NB4 (cell line): Measurements from ENCODE around the gene RAMP2.

Experiments used
- MYC ChIP-seq: IDR thresholded peaks from 2 replicates; pipeline ENCODE4 v1.6.1; 2011; ENCODE audit warnings: low read depth, low read length
- POLR2A ChIP-seq: IDR thresholded peaks from 2 replicates; pipeline ENCODE4 v1.6.1; 2011; ENCODE audit warnings: mild to moderate bottlenecking; ENCODE audit not compliant: insufficient read length; ENCODE audit errors: extremely low read depth
- TF ChIP-seq, protein P1 (sequence below): IDR thresholded peaks from one replicate; pipeline ENCODE4 v1.5.1; 2012; ENCODE audit warnings: low read depth, low read length
- TF ChIP-seq, protein P2 (sequence below): IDR thresholded peaks from 2 replicates; pipeline ENCODE4 v1.6.1; 2011; ENCODE audit warnings: low read depth, low read length

DNA sequence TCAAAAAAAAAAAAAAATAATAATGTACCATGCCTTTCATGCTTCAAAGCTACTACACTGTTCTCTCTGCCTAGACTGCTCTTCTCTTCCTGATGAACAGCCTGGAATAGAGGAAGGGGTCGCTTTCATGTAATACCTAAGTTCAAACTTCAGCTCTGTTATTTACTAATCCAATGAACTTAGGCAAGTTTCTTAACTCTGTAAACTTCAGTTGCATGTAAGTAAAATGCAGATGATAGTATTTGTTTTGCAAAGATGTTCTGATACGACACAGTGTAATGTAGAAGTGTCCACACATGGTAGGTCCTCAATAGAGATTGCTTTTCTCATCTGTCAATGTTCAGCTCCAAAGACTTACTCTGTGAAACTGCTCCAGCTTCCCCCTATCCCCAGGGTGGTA is 30.9 kb downstream of the RAMP2 start:
- TF ChIP-seq MYC: no peak
- TF ChIP-seq POLR2A: no peak
- TF ChIP-seq, protein P1, sequence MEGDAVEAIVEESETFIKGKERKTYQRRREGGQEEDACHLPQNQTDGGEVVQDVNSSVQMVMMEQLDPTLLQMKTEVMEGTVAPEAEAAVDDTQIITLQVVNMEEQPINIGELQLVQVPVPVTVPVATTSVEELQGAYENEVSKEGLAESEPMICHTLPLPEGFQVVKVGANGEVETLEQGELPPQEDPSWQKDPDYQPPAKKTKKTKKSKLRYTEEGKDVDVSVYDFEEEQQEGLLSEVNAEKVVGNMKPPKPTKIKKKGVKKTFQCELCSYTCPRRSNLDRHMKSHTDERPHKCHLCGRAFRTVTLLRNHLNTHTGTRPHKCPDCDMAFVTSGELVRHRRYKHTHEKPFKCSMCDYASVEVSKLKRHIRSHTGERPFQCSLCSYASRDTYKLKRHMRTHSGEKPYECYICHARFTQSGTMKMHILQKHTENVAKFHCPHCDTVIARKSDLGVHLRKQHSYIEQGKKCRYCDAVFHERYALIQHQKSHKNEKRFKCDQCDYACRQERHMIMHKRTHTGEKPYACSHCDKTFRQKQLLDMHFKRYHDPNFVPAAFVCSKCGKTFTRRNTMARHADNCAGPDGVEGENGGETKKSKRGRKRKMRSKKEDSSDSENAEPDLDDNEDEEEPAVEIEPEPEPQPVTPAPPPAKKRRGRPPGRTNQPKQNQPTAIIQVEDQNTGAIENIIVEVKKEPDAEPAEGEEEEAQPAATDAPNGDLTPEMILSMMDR: no peak
- TF ChIP-seq, protein P2, sequence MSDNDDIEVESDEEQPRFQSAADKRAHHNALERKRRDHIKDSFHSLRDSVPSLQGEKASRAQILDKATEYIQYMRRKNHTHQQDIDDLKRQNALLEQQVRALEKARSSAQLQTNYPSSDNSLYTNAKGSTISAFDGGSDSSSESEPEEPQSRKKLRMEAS: no peak
